Omental fat pad (tissue), 4 donors: ENCODE data around the gene JAM2. TPM values are rescaled to one million over a fixed set of nuclear protein-coding genes. Genes with fewer than 3 reads are reported as not detected.

ENCODE experiments used
- ATAC-seq: fragments of 150-250 bp; one replicate; pipeline ENCODE4 v1.9.1; 2016; ENCODE audit warnings: mild to moderate bottlenecking, moderate library complexity; ENCODE audit not compliant: low FRiP score
- DNase-seq: peaks from one replicate; pipeline ENCODE4 v3.0.0-alpha.2; 2019; ENCODE audit warnings: low spot score
- total RNA-seq, 4 donors: library from RNA; depleted of rRNA; stranded (reverse); fragments of >200 nt; gene quantifications; one replicate each; pipeline ENCODE4 v1.1.0, GENCODE V29; 2016
- TF ChIP-seq, protein P1 (sequence below), 3 donors: fragments of 450-650 bp; IDR thresholded peaks; one replicate each; pipeline ENCODE4 v1.5.1; 2016 to 2017; ENCODE audit warnings: antibody characterized with exemption in 3 of 3, mild to moderate bottlenecking in 3 of 3, moderate library complexity in 2 of 3

The JAM2 gene
- total RNA-seq, 4 donors from 2014 or later = 4.9 to 43.3 (median 11.6) TPM

DNA sequence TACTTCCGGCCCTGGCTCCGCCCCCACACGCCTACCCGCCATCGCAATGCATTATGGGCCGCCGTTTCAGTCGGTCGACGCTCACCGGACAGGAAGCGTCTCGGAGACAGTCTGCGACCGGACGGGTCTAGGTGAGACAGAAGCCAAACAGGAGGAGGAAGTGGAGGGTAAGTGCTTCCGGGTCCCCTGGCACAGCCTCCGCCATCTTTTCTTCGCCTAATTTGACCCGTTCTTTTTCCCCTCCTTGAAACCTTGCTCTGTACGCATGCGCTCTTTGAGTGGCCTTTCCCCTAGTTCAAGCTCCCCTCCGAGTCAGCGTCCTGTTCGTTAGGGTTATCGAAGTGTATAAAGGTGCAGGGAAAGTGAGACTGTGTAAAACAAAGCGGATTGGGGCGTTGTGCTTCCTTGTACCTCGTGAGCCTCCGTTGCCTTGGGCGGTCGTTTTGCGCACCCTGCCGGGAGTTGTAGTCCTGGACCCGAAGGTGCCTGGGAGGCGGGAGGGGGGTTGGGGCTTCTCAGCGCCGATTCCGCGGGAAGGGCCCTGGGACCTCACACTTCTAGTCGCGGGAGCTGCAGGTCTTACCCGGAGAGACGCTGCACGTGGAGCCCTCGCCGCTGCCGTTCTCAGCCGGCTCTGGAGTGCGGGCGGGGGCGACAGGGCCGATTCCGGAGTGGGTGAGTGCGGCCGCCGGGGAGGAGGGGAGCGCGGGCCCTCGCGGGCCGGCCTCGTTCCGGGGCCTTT lies 96.0 kb downstream of the JAM2 start, which contains the start of the genes ATP5PF and GABPA:
ATP5PF (minus strand) TSS at position 1 of the 742 bp plus-strand sequence. CDS start 5,110 bp downstream, outside the sequence.
GABPA (plus strand) TSS at position 69 of the 742 bp plus-strand sequence. CDS start 6,627 bp downstream, outside the sequence.
- ATAC-seq (peak; percentile 99), DNase-seq (peak; percentile 95)
- TF ChIP-seq, protein P1, sequence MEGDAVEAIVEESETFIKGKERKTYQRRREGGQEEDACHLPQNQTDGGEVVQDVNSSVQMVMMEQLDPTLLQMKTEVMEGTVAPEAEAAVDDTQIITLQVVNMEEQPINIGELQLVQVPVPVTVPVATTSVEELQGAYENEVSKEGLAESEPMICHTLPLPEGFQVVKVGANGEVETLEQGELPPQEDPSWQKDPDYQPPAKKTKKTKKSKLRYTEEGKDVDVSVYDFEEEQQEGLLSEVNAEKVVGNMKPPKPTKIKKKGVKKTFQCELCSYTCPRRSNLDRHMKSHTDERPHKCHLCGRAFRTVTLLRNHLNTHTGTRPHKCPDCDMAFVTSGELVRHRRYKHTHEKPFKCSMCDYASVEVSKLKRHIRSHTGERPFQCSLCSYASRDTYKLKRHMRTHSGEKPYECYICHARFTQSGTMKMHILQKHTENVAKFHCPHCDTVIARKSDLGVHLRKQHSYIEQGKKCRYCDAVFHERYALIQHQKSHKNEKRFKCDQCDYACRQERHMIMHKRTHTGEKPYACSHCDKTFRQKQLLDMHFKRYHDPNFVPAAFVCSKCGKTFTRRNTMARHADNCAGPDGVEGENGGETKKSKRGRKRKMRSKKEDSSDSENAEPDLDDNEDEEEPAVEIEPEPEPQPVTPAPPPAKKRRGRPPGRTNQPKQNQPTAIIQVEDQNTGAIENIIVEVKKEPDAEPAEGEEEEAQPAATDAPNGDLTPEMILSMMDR (IDR thresholded peaks at IDR 0.05) = no peak

DNA sequence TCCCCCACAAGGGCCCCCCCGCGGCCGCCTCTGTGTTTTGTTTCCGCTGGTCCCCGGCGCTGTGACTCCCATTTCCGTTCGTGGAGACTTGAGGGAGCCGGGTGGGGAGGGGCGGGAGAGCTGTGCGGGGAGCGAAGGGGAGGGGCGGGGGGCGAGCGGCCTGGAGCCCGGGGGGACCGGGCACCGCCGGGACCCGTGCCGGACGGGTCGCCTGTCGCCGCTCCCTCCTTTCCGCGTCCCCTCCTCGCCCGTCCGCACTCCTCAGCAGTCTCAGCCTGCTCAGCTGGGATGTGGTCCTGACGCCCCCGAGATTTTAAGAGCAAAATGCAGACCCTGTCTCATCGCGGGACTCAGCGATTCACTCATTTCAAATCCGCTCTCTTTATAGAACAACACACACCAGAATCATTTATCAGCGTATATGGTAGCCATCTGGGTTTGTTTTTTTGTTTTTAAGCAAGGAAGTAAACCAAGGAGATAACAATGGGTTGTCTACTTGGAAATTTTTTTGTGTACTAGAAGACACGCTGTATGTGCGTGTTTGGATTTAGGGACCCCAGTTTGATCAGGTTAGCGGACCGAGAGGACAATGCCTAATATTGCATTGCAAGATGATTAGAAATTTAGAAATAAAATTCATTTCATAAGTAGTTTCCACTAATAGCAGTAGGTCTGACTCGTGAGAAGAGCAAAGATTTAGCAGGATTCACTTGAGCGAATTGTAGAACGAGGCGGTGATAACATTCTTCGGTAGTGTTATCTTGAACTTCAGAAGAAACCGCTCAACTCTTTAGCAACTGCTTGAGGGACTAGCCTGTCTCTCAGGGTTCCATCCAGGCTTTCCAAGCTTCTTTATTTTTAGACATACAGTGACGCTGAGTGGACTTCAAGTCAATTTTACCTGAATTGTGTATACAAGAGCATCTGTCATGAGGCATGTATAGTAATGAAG lies 96.9 kb downstream of the JAM2 start:
- TF ChIP-seq, protein P1 (IDR thresholded peaks at IDR 0.05) = no peak
- DNase-seq = peak; percentile 62
- peak; percentile 63 for ATAC-seq

DNA sequence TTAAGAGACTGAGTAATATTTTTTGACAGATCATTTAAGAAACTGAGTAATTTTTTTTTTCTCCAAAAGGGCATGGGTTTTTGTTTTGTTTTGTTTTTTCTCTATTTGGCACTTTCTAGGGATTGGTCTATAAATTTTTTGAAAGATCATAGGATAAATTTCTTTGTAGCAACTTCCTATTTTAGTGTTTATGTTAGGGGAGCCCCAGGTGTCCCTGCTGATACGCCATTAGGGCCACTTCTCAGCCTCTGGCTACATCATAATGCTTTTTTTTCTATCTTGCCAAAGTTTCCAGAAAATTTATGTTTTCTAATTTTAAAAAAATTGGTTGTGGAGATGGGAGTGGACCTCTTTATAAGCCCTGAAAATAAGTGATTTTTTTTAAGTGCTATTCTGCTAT lies 98.4 kb downstream of the JAM2 start:
- TF ChIP-seq, protein P1 (IDR thresholded peaks at IDR 0.05) = no peak
- DNase-seq (no peak), ATAC-seq (no peak)

DNA sequence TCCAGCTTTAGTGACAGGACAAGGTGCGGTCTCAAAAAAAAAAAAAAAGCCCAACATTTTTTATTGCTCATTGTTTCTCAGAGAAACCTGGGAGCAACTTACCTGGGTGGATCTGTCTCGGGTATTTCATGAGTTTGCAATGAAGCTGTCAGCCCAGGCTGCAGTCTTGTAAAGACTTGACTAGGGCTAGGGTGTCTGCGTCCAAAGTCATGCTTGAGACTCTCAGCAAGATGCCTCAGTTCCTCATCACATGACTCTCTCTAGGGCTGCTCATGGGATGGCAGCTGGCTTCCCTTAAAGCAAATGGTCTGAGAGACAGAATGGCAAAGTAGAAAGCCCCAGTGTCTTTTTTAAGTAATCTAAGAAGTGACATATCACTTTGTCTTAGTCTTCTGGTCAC lies 103.8 kb downstream of the JAM2 start:
- no peak for ATAC-seq
- TF ChIP-seq, protein P1 (IDR thresholded peaks at IDR 0.05) = no peak
- DNase-seq = no peak

DNA sequence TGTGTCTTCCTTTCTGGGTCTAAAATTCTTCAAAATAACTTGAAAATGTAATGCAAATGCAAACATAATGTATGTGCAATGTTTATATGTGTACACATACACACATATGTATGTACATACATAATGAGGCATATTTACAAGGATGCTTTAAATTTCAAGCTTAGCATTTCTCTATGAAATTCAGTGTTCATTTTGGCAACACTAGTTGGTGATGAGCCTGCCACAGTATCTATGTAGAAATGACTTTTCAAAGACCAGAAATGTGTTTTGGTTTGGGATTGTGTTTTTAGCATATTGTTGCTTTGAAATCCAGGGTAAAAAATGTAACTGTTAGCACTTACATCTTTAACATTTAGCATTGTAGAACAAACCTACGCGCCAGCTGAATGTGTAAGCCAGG lies 105.8 kb downstream of the JAM2 start:
- TF ChIP-seq, protein P1 (IDR thresholded peaks at IDR 0.05) = no peak
- ATAC-seq (no peak), DNase-seq (no peak)

DNA sequence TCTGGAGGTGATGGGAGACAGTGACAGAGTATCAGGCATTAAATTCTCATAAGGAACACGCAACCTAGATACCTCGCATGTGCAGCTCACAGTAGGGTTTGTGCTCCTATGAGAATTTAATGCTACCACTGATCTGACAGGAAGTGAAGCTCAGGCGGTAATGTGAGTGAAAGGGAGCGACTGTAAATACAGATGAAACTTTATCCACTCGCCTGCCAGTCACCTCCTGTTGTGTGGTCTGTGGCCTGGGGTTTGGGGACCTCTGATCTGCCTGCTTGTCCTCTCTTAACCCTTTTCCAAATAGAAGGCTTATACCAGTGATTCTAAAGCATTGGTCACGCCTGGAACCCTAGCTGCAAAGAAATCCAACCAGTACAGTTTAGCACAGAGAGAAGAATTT lies 111.0 kb downstream of the JAM2 start:
- TF ChIP-seq, protein P1 (IDR thresholded peaks at IDR 0.05) = no peak
- ATAC-seq (no peak), DNase-seq (no peak)
